Measurements from ENCODE around the gene FRMD4A. TPM values are rescaled to one million over a fixed set of nuclear protein-coding genes. Genes with fewer than 3 reads are reported as not detected.

FRMD4A gene
- total RNA-seq, 2 experiments from 2014 or later = 0.17 TPM; not detected in 1

DNA sequence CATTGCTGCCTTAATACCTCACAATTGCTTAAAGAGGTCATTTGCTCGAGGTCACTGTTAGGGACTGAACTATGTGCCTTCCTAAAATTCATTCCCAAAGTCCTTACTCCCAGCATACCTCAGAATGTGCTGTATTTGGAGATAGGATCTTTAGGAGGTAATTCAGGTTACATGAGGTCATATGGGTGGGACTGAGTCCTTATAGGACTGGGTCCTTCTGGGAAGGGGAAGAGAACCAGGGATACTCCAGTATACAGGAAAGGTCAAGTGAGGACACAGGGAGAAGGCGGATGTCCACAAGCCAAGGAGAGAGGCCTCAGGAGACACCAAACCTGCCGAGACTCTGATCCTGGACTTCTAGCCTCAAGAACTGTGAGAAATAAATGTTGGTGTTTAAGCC is 490.7 kb downstream of the FRMD4A start:
- Histone ChIP-seq H3K4me3 (ENCODE audit: low read depth, low read length, poor library complexity, severe bottlenecking) (no peak overlapping the region), H3K36me3 (ENCODE audit: insufficient read depth, low read length) (no peaks in the 10 kb centered on the region), H3K9me3 (ENCODE audit: low read length) (no peaks in the 10 kb centered on the region), H3K27ac (ENCODE audit: low read depth, low read length, poor library complexity, severe bottlenecking) (no peak overlapping the region), H2AFZ (ENCODE audit: low read length) (no peak overlapping the region), H4K20me1 (ENCODE audit: insufficient read depth, low read length) (no peaks in the 10 kb centered on the region), H3K79me2 (ENCODE audit: insufficient read depth, low read depth, low read length) (no peaks in the 10 kb centered on the region), H3K4me2 (ENCODE audit: low read length) (no peak overlapping the region), H3K9me2 (ENCODE audit: insufficient read depth, low read length) (no peaks in the 10 kb centered on the region), H3K4me1 (ENCODE audit: insufficient read depth, low read length, poor library complexity, severe bottlenecking) (no peaks in the 10 kb centered on the region)
- BruUV-seq (replicated peaks) = no TSS peak
- intact Hi-C loops (cut with micrococcal nuclease; ENCODE audit: unreplicated experiment) = no loop called here
- no peak for DNase-seq (ENCODE audit: low spot score)
- POLR2A ChIA-PET = interaction anchor here (0.7 kb wide), 3 partner anchors 16 to 1448 kb away, joined by 3 to 7 read pairs (median 6); no protein-coding TSS in a partner anchor
- CTCF ChIA-PET (ENCODE audit: unreplicated experiment) = no interaction called here
- TF ChIP-seq, protein P1, sequence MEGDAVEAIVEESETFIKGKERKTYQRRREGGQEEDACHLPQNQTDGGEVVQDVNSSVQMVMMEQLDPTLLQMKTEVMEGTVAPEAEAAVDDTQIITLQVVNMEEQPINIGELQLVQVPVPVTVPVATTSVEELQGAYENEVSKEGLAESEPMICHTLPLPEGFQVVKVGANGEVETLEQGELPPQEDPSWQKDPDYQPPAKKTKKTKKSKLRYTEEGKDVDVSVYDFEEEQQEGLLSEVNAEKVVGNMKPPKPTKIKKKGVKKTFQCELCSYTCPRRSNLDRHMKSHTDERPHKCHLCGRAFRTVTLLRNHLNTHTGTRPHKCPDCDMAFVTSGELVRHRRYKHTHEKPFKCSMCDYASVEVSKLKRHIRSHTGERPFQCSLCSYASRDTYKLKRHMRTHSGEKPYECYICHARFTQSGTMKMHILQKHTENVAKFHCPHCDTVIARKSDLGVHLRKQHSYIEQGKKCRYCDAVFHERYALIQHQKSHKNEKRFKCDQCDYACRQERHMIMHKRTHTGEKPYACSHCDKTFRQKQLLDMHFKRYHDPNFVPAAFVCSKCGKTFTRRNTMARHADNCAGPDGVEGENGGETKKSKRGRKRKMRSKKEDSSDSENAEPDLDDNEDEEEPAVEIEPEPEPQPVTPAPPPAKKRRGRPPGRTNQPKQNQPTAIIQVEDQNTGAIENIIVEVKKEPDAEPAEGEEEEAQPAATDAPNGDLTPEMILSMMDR (conservative IDR thresholded peaks at IDR 0.05; ENCODE audit: low read length) = no peak
- TF ChIP-seq EZH2phosphoT487 (IDR thresholded peaks at IDR 0.05; ENCODE audit: borderline replicate concordance, low read depth, low read length) = no peak

DNA sequence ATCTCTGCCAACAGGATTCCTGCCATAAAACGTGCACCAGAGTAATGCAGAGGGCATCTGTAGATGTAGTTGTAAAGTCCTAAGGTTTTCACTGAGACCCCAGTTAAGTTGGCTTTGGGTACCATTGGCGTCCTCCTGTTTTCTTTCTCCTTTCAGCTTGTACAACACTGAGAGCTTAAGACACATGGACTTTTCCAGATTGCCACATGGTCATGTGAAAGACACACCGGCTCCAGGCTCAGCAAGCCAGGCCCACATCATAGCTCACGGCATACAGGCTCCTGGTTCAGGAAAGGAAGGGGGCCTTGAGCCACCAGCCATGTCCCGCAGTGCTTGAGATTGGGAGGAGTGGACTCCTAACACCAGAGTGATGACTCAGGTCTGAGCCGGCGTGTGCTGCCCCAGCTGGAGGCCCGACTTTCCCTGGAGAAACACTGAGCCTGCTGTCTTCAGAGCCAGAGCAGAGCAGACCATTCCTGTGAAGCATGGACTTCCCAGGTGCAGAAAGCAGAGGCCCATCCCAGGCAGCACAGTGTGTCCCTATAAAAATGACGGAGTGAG is 491.2 kb downstream of the FRMD4A start:
- CTCF ChIA-PET (ENCODE audit: unreplicated experiment) = no interaction called here

DNA sequence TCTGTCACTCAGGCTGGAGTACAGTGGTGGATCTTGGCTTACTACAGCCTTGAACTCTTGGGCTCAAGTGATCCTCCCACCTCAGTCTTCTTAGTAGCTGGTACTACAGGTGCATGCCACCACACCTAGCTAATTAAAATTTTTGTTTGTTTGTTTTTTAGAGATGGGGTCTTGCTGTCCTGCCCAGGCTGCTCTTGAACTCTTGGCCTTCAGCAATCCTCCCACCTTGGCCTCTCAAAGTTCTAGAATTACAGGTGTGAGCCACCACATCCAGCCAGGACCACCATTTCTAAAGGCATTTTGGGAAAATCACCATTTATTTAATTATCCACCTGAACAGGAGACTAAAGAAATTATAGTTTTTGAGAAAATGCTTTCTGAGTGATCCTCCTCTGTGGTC is 491.7 kb downstream of the FRMD4A start:
- Histone ChIP-seq H3K4me2 (ENCODE audit: low read length) (no peak overlapping the region), H4K20me1 (ENCODE audit: insufficient read depth, low read length) (no peaks in the 10 kb centered on the region), H3K79me2 (ENCODE audit: insufficient read depth, low read depth, low read length) (no peaks in the 10 kb centered on the region), H3K4me1 (ENCODE audit: insufficient read depth, low read length, poor library complexity, severe bottlenecking) (peaks cover 6% of the 10 kb centered on the region), H3K36me3 (ENCODE audit: insufficient read depth, low read length) (no peaks in the 10 kb centered on the region), H3K9me3 (ENCODE audit: low read length) (no peaks in the 10 kb centered on the region), H2AFZ (ENCODE audit: low read length) (no peak overlapping the region), H3K4me3 (ENCODE audit: low read depth, low read length, poor library complexity, severe bottlenecking) (no peak overlapping the region), H3K27ac (ENCODE audit: low read depth, low read length, poor library complexity, severe bottlenecking) (no peak overlapping the region), H3K9me2 (ENCODE audit: insufficient read depth, low read length) (no peaks in the 10 kb centered on the region)
- DNase-seq (ENCODE audit: low spot score) = no peak
- ChIA-PET POLR2A (interaction anchor here (0.6 to 1.2 kb wide), 4 partner anchors 16 to 113 kb away, joined by 3 to 5 read pairs (median 4); no protein-coding TSS in a partner anchor), CTCF (ENCODE audit: unreplicated experiment) (no interaction called here)
- BruUV-seq (replicated peaks) = no TSS peak
- intact Hi-C loops (cut with micrococcal nuclease; ENCODE audit: unreplicated experiment) = no loop called here
- TF ChIP-seq EZH2phosphoT487 (IDR thresholded peaks at IDR 0.05; ENCODE audit: borderline replicate concordance, low read depth, low read length) = no peak
- TF ChIP-seq, protein P1 (conservative IDR thresholded peaks at IDR 0.05; ENCODE audit: low read length) = no peak

More for the DNA sequence above, 491.2 kb downstream of the FRMD4A start:
- BruUV-seq (replicated peaks) = no TSS peak
- TF ChIP-seq, protein P1 (conservative IDR thresholded peaks at IDR 0.05; ENCODE audit: low read length) = no peak
- TF ChIP-seq EZH2phosphoT487 (IDR thresholded peaks at IDR 0.05; ENCODE audit: borderline replicate concordance, low read depth, low read length) = no peak
- Histone ChIP-seq H3K36me3 (ENCODE audit: insufficient read depth, low read length) (no peaks in the 10 kb centered on the region), H3K4me2 (ENCODE audit: low read length) (no peak overlapping the region), H3K9me2 (ENCODE audit: insufficient read depth, low read length) (no peaks in the 10 kb centered on the region), H3K27ac (ENCODE audit: low read depth, low read length, poor library complexity, severe bottlenecking) (no peak overlapping the region), H3K79me2 (ENCODE audit: insufficient read depth, low read depth, low read length) (no peaks in the 10 kb centered on the region), H4K20me1 (ENCODE audit: insufficient read depth, low read length) (no peaks in the 10 kb centered on the region), H3K4me3 (ENCODE audit: low read depth, low read length, poor library complexity, severe bottlenecking) (no peak overlapping the region), H3K4me1 (ENCODE audit: insufficient read depth, low read length, poor library complexity, severe bottlenecking) (peaks cover 3% of the 10 kb centered on the region), H2AFZ (ENCODE audit: low read length) (no peak overlapping the region), H3K9me3 (ENCODE audit: low read length) (no peaks in the 10 kb centered on the region)
- intact Hi-C loops (cut with micrococcal nuclease; ENCODE audit: unreplicated experiment) = no loop called here
- POLR2A ChIA-PET = interaction anchor here (0.6 to 0.7 kb wide), 3 partner anchors 16 to 113 kb away, joined by 3 to 5 read pairs (median 4); no protein-coding TSS in a partner anchor
- no peak for DNase-seq (ENCODE audit: low spot score)
